IMR-90 (cell line): ENCODE measurements around the gene DOCK1. TPM values are rescaled to one million over a fixed set of nuclear protein-coding genes. Genes with fewer than 3 reads are reported as not detected.

Experiments used
- ATAC-seq: fragments of 200-7000 bp; cut with Tn5 transposase; 2 replicates; pipeline ENCODE4 v1.9.1; 2020; ENCODE audit warnings: low read depth, mild to moderate bottlenecking, moderate library complexity
- BruUV-seq: library from RNA; stranded (reverse); fragments of 400-500 nt; replicated peaks from 2 replicates; lab custom pipeline; 2021; lab: Mats Ljungman, UMichigan
- CTCF ChIA-PET: fragments of 300-600 bp; formaldehyde crosslinking; extraction: SDS; loops from one replicate; lab custom pipeline; 2021; ENCODE audit warnings: antibody characterized with exemption; lab: Yijun Ruan, JAX
- POLR2A ChIA-PET: fragments of 300-600 bp; sonication (Branson Sonifier 250); formaldehyde crosslinking; loops from one replicate; lab custom pipeline; 2022; ENCODE audit warnings: antibody characterized with exemption; ENCODE audit not compliant: unreplicated experiment; lab: Charles Lee
- DNase-seq: peaks from one replicate; pipeline ENCODE4 v3.0.0; 2013
- H2AFZ ChIP-seq: replicated peaks from 2 replicates; pipeline ENCODE3; 2013; ENCODE audit warnings: low read length, mild to moderate bottlenecking; ENCODE audit not compliant: poor library complexity
- H2AK5ac ChIP-seq: 2 replicates; pipeline ENCODE4 v1.6.1; 2013; ENCODE audit warnings: low read depth, low read length, inconsistent platforms
- H2AK9ac ChIP-seq: replicated peaks from 2 replicates; pipeline ENCODE3; 2013; ENCODE audit warnings: mild to moderate bottlenecking, low read depth, low read length, moderate library complexity; ENCODE audit not compliant: poor library complexity
- H2BK120ac ChIP-seq: 2 replicates; pipeline ENCODE4 v1.6.1; 2013; ENCODE audit warnings: low read depth, low read length, inconsistent platforms
- H2BK15ac ChIP-seq: 3 replicates; pipeline ENCODE4 v1.6.1; 2013; ENCODE audit warnings: low read depth, low read length, inconsistent platforms
- H2BK20ac ChIP-seq: 2 replicates; pipeline ENCODE4 v1.6.1; 2013; ENCODE audit warnings: low read depth, mild to moderate bottlenecking, inconsistent platforms, low read length, moderate library complexity
- H2BK5ac ChIP-seq: 2 replicates; pipeline ENCODE4 v1.6.1; 2013; ENCODE audit warnings: mild to moderate bottlenecking, low read depth, low read length, inconsistent platforms; ENCODE audit not compliant: poor library complexity, severe bottlenecking
- H3K14ac ChIP-seq: replicated peaks from 2 replicates; pipeline ENCODE4 v1.6.1; 2013; ENCODE audit warnings: low read depth, low read length, inconsistent platforms
- H3K18ac ChIP-seq: 2 replicates; pipeline ENCODE4 v1.6.1; 2013; ENCODE audit warnings: low read depth, low read length, control low read depth
- H3K23ac ChIP-seq: 2 replicates; pipeline ENCODE4 v1.6.1; 2013; ENCODE audit warnings: low read depth, low read length, inconsistent platforms
- H3K27ac ChIP-seq: 2 replicates; pipeline ENCODE4 v1.5.1; 2013; ENCODE audit warnings: mild to moderate bottlenecking, control low read depth, low read length; ENCODE audit not compliant: insufficient read depth
- H3K27me3 ChIP-seq: 2 replicates; pipeline ENCODE4 v1.6.1; 2013; ENCODE audit warnings: low read length; ENCODE audit not compliant: control insufficient read depth, insufficient read depth
- H3K36me3 ChIP-seq: 2 replicates; pipeline ENCODE4 v1.6.1; 2013; ENCODE audit warnings: low read length, mixed read lengths; ENCODE audit not compliant: control insufficient read depth, insufficient read depth
- H3K4ac ChIP-seq: 2 replicates; pipeline ENCODE4 v1.6.1; 2013; ENCODE audit warnings: low read depth, low read length, inconsistent platforms
- H3K4me1 ChIP-seq: 2 replicates; pipeline ENCODE4 v1.6.1; 2013; ENCODE audit warnings: low read length, mixed read lengths; ENCODE audit not compliant: control insufficient read depth, insufficient read depth
- H3K4me2 ChIP-seq: 2 replicates; pipeline ENCODE4 v1.6.1; 2013; ENCODE audit warnings: low read depth, mild to moderate bottlenecking, control low read depth, low read length, moderate library complexity
- H3K4me3 ChIP-seq: 2 replicates; pipeline ENCODE4 v1.5.1; 2013; ENCODE audit warnings: low read depth, mild to moderate bottlenecking, control low read depth, low read length, moderate library complexity; ENCODE audit not compliant: insufficient read depth
- H3K56ac ChIP-seq: 2 replicates; pipeline ENCODE4 v1.6.1; 2013; ENCODE audit warnings: low read length, inconsistent platforms; ENCODE audit not compliant: insufficient read depth; ENCODE audit errors: extremely low read depth
- H3K79me1 ChIP-seq, 2 experiments: 2 replicates each; pipeline ENCODE4 v1.6.1; 2013; ENCODE audit warnings: low read length in 2 of 2, inconsistent platforms in 1 of 2, low read depth in 1 of 2
- H3K9ac ChIP-seq: 2 replicates; pipeline ENCODE4 v1.6.1; 2013; ENCODE audit warnings: low read depth, low read length, control low read depth
- H3K9me1 ChIP-seq: 2 replicates; pipeline ENCODE4 v1.6.1; 2013; ENCODE audit warnings: low read length, inconsistent platforms; ENCODE audit not compliant: insufficient read depth
- H3K9me3 ChIP-seq: 2 replicates; pipeline ENCODE4 v1.6.1; 2013; ENCODE audit warnings: low read length; ENCODE audit not compliant: control insufficient read depth, insufficient read depth
- H4K20me1 ChIP-seq: 2 replicates; pipeline ENCODE4 v1.6.1; 2013; ENCODE audit warnings: low read length, inconsistent platforms; ENCODE audit not compliant: insufficient read depth
- H4K5ac ChIP-seq: 2 replicates; pipeline ENCODE4 v1.6.1; 2013; ENCODE audit warnings: mild to moderate bottlenecking, low read depth, low read length, control low read depth
- H4K8ac ChIP-seq, 2 experiments: 2 replicates each; pipeline ENCODE4 v1.6.1; 2013; ENCODE audit warnings: low read depth in 2 of 2, low read length in 2 of 2, control low read depth in 1 of 2, inconsistent platforms in 1 of 2
- H4K91ac ChIP-seq: 2 replicates; pipeline ENCODE4 v1.6.1; 2013; ENCODE audit warnings: low read depth, low read length, inconsistent platforms; ENCODE audit not compliant: insufficient read depth
- CEBPB ChIP-seq: IDR thresholded peaks from 2 replicates; pipeline ENCODE4 v1.6.1; 2012; ENCODE audit warnings: low read depth, low read length, improper control_type of control experiment
- CTCF ChIP-seq: conservative IDR thresholded peaks from 2 replicates; pipeline ENCODE4 v1.5.1; 2012; ENCODE audit warnings: mild to moderate bottlenecking, low read depth, low read length, improper control_type of control experiment
- FOS ChIP-seq: fragments of 150-350 bp; IDR thresholded peaks from 2 replicates; pipeline ENCODE4 v1.6.1; 2016; ENCODE audit warnings: low read depth, low read length
- MAFK ChIP-seq: IDR thresholded peaks from 2 replicates; pipeline ENCODE4 v1.6.1; 2012; ENCODE audit warnings: low read depth, low read length, improper control_type of control experiment
- RAD21 ChIP-seq: IDR thresholded peaks from 2 replicates; pipeline ENCODE4 v1.6.1; 2012; ENCODE audit warnings: low read length, improper control_type of control experiment
- RCOR1 ChIP-seq: IDR thresholded peaks from 2 replicates; pipeline ENCODE4 v1.6.1; 2012; ENCODE audit warnings: mild to moderate bottlenecking, low read length, improper control_type of control experiment; ENCODE audit not compliant: insufficient replicate concordance
- WGBS, 2 experiments: methylation state at CpG; one replicate each; pipeline versions ENCODE4 v1.1.5 to v1.1.7; 2013; ENCODE audit warnings: missing lambda C conversion rate in 2 of 2; ENCODE audit not compliant: insufficient read length in 1 of 2; ENCODE audit errors: extremely low coverage in 2 of 2; 5-methylcytosine and 5-hydroxymethylcytosine counted together
- dilution Hi-C: fragments of 300-500 bp; cut with HindIII; formaldehyde crosslinking; loops from one replicate; pipeline ENCODE4 v1.14.3; 2018; ENCODE audit warnings: low sequenced_read_pairs; ENCODE audit not compliant: unreplicated experiment
- in situ Hi-C: fragments of 300-500 bp; cut with MboI; formaldehyde crosslinking; loops from 3 replicates; pipeline ENCODE4 v1.14.3; 2019; ENCODE audit warnings: low sequenced_read_pairs, inconsistent platforms, mixed read lengths
- intact Hi-C: fragments of 100-400 bp; cut with micrococcal nuclease; formaldehyde crosslinking; loops from 2 replicates; pipeline ENCODE4 v1.10.0; 2022
- polyA plus RNA-seq, 3 experiments: library from polyadenylated mRNA; depleted of rRNA; stranded (reverse); fragments of >200 nt; gene quantifications; 2 replicates each; pipeline ENCODE4 v1.2.3, GENCODE V29; 2012; ENCODE audit warnings: low replicate concordance in 1 of 3
- total RNA-seq: library from RNA; depleted of rRNA; stranded (reverse); fragments of >200 nt; gene quantifications from 2 replicates; pipeline ENCODE4 v1.2.3, GENCODE V29; 2012

The DOCK1 gene
- total and polyA plus RNA-seq, 2 of the 4 experiments (the other 2 are of a cell fraction) = 28.2 to 71.0 TPM

DNA sequence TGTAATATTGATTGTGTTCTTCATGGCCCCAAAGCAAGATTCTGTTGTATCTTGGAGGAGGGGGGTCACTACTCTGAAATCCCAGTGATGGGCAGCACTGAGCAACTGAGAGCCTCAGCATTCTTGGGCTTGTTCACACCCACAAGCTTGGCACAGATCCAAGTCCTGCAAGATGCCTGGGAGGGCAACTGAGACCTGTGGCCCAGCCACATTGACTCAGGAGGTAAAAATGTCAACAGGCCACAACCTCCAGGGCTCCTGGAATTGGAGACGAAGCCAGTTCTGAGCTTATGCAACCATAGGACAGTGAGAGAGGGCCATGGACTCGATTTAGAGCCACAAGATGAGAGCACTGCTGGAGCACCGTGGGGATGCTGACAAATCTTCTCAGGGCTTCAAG lies 3.1 kb upstream of the DOCK1 start:
- Histone ChIP-seq H3K14ac (no peak overlapping the region), H3K79me1 (peaks cover 12 to 21% of the 10 kb centered on the region in 2 experiments; a peak in 3 of 4 replicates), H2BK20ac (no peak overlapping the region), H3K4me3 (no peak overlapping the region), H3K23ac (no peak overlapping the region), H3K27ac (no peak overlapping the region), H3K56ac (no peak overlapping the region), H2BK15ac (no peak overlapping the region), H3K27me3 (no peaks in the 10 kb centered on the region), H3K4me2 (no peak overlapping the region), H4K91ac (no peak overlapping the region), H3K18ac (no peak overlapping the region), H4K20me1 (peaks cover 14% of the 10 kb centered on the region), H4K8ac (no peak overlapping the region), H3K4ac (no peak overlapping the region), H2AK5ac (no peak overlapping the region), H3K9me1 (peaks cover 16% of the 10 kb centered on the region), H2AFZ (no peak overlapping the region), H3K9ac (no peak overlapping the region), H3K36me3 (no peaks in the 10 kb centered on the region), H2BK5ac (no peak overlapping the region), H3K4me1 (peaks cover 13% of the 10 kb centered on the region), H4K5ac (no peak overlapping the region), H3K9me3 (peaks cover 10% of the 10 kb centered on the region), H2BK120ac (no peak overlapping the region), H2AK9ac (peak overlapping the region; percentile 43)
- dilution Hi-C loops = no loop called here
- intact Hi-C loops = loop anchor here (10.0 kb wide), 1 partner anchor 503 kb away; no protein-coding TSS in a partner anchor
- peak; percentile 49; the same call in 1 of the 2 replicates for TF ChIP-seq CEBPB
- no peak for TF ChIP-seq MAFK
- no peak for TF ChIP-seq FOS
- no peak for TF ChIP-seq RCOR1
- TF ChIP-seq CTCF = peak; percentile 33
- peak; percentile 36 for TF ChIP-seq RAD21
- CTCF ChIA-PET = no interaction called here
- ATAC-seq = no peak; the same call in 1 of the 2 replicates
- peak; percentile 69 for DNase-seq
- 44% methylated on average over 1 of the region's 3 CpGs; no CpG with 5 or more reads in 1 of the 2 experiments for WGBS, 2 experiments
- in situ Hi-C loops = no loop called here
- BruUV-seq = no TSS peak
- POLR2A ChIA-PET = no interaction called here
